HCT116 (cell line): ENCODE data around the gene TFDP1. TPM values are rescaled to one million over a fixed set of nuclear protein-coding genes. Genes with fewer than 3 reads are reported as not detected.

Experiments
- ATAC-seq: fragments of 200-7000 bp; cut with Tn5 transposase; 2 replicates; pipeline ENCODE4 v1.9.1; 2020; ENCODE audit warnings: mild to moderate bottlenecking, moderate library complexity
- BruUV-seq: library from RNA; stranded (reverse); fragments of 400-500 nt; replicated peaks from 2 replicates; lab custom pipeline; 2021; lab: Mats Ljungman, UMichigan
- CTCF ChIA-PET: fragments of 300-600 bp; sonication (Branson Sonifier 250); formaldehyde crosslinking; loops from one replicate; lab custom pipeline; 2021; ENCODE audit warnings: antibody characterized with exemption; lab: Charles Lee
- POLR2A ChIA-PET: fragments of 300-600, 350-600 bp; sonication (Branson Sonifier 250); formaldehyde crosslinking; loops from one replicate; lab custom pipeline; 2021; ENCODE audit warnings: antibody characterized with exemption; lab: Charles Lee
- RAD21 ChIA-PET, 2 experiments: fragments of 300-600 bp; sonication (Branson Sonifier 250); formaldehyde crosslinking; loops; one replicate each; lab custom pipeline; 2023; ENCODE audit warnings: low total read pairs in 2 of 2; ENCODE audit not compliant: uncharacterized antibody in 2 of 2, unreplicated experiment in 2 of 2, low non-redundant PET in 1 of 2; lab: Charles Lee
- DNase-seq: peaks from one replicate; pipeline ENCODE4 v3.0.0-alpha.2; 2010; ENCODE audit warnings: low read depth, low spot score
- H2AFZ ChIP-seq: fragments of 200-600 bp; shearing (Covaris generic), sonication (generic); 2 replicates; pipeline ENCODE4 v1.6.1; 2017; ENCODE audit warnings: low read depth, mixed run types, mixed read lengths, antibody characterized with exemption, low read length; ENCODE audit not compliant: poor library complexity, severe bottlenecking
- H3K27ac ChIP-seq: 2 replicates; pipeline ENCODE4 v1.5.1; 2012; ENCODE audit warnings: low read depth, low read length
- H3K27me3 ChIP-seq: fragments of 200-600 bp; sonication (generic); 2 replicates; pipeline ENCODE4 v1.6.1; 2016; ENCODE audit warnings: mixed run types, low read length, mixed read lengths; ENCODE audit not compliant: insufficient read depth
- H3K36me3 ChIP-seq, 2 experiments: fragments of 200-500 bp in 1 of 2; fragments of 200-600 bp in 1 of 2; sonication (Bioruptor generic) in 1 of 2; sonication (generic) in 1 of 2; 2 replicates each; pipeline versions ENCODE4 v1.5.1 to v1.6.1; 2014 to 2016; ENCODE audit warnings: low read length in 2 of 2, inconsistent platforms in 1 of 2, mixed read lengths in 1 of 2, mixed run types in 1 of 2; ENCODE audit not compliant: insufficient read depth in 2 of 2, control insufficient read depth in 1 of 2
- H3K4me1 ChIP-seq, 2 experiments: fragments of 200-600 bp in 1 of 2; sonication (generic) in 1 of 2; 2 replicates each; pipeline versions ENCODE4 v1.5.1 to v1.6.1; 2012 to 2017; ENCODE audit warnings: low read length in 2 of 2, inconsistent platforms in 1 of 2, mild to moderate bottlenecking in 1 of 2, mixed read lengths in 1 of 2, mixed run types in 1 of 2, moderate library complexity in 1 of 2; ENCODE audit not compliant: insufficient read depth in 2 of 2, control insufficient read depth in 1 of 2
- H3K4me2 ChIP-seq: fragments of 200-600 bp; sonication (generic); 2 replicates; pipeline ENCODE4 v1.6.1; 2017; ENCODE audit warnings: mixed run types, low read length, mixed read lengths
- H3K4me3 ChIP-seq, 2 experiments: fragments of 200-600 bp in 1 of 2; sonication (generic) in 1 of 2; replicated peaks in 1 of 2; 2 replicates each; pipeline ENCODE4 v1.5.1; 2011 to 2016; ENCODE audit warnings: low read length in 2 of 2, control low read depth in 1 of 2, low read depth in 1 of 2, mild to moderate bottlenecking in 1 of 2, mixed read lengths in 1 of 2, mixed run types in 1 of 2
- H3K79me2 ChIP-seq: fragments of 200-600 bp; sonication (generic); 2 replicates; pipeline ENCODE4 v1.6.1; 2017; ENCODE audit warnings: mild to moderate bottlenecking, mixed run types, low read length, moderate library complexity, mixed read lengths; ENCODE audit not compliant: insufficient read depth
- H3K9ac ChIP-seq: fragments of 200-600 bp; sonication (generic); 2 replicates; pipeline ENCODE4 v1.6.1; 2016; ENCODE audit warnings: low read length, mixed read lengths
- H3K9me2 ChIP-seq: fragments of 200-600 bp; sonication (generic), shearing (Covaris generic); 2 replicates; pipeline ENCODE4 v1.6.1; 2017; ENCODE audit warnings: mixed run types, mild to moderate bottlenecking, moderate library complexity; ENCODE audit not compliant: insufficient read depth
- H3K9me3 ChIP-seq, 2 experiments: fragments of 200-500 bp in 1 of 2; fragments of 200-600 bp in 1 of 2; sonication (Bioruptor generic) in 1 of 2; sonication (generic) in 1 of 2; 2 replicates each; pipeline ENCODE4 v1.6.1; 2014 to 2017; ENCODE audit warnings: low read length in 2 of 2, mixed read lengths in 2 of 2, inconsistent platforms in 1 of 2, low read depth in 1 of 2, mild to moderate bottlenecking in 1 of 2, mixed run types in 1 of 2, moderate library complexity in 1 of 2; ENCODE audit not compliant: control insufficient read depth in 1 of 2, insufficient read depth in 1 of 2
- H4K20me1 ChIP-seq: fragments of 200-600 bp; sonication (generic), shearing (Covaris generic); 2 replicates; pipeline ENCODE4 v1.6.1; 2017; ENCODE audit warnings: mixed run types, mild to moderate bottlenecking, moderate library complexity; ENCODE audit not compliant: insufficient read depth
- CBX3 ChIP-seq: IDR thresholded peaks from 2 replicates; pipeline ENCODE4 v1.6.1; 2012; ENCODE audit warnings: low read depth
- ELF1 ChIP-seq: IDR thresholded peaks from 2 replicates; pipeline ENCODE4 v1.6.1; 2012; ENCODE audit warnings: low read depth, borderline replicate concordance
- EZH2phosphoT487 ChIP-seq: fragments of 200-600 bp; IDR thresholded peaks from 2 replicates; pipeline ENCODE4 v1.6.1; 2018; ENCODE audit warnings: antibody characterized with exemption, borderline replicate concordance
- FOSL1 ChIP-seq: IDR thresholded peaks from 2 replicates; pipeline ENCODE4 v1.6.1; 2012; ENCODE audit warnings: low read depth
- POLR2A ChIP-seq: IDR thresholded peaks from 2 replicates; pipeline ENCODE4 v1.7.0; 2011; ENCODE audit warnings: borderline replicate concordance; ENCODE audit not compliant: insufficient read depth, insufficient read length; ENCODE audit errors: extremely low read depth
- POLR2AphosphoS5 ChIP-seq: IDR thresholded peaks from 2 replicates; pipeline ENCODE4 v1.6.1; 2011; ENCODE audit warnings: mild to moderate bottlenecking, low read depth, low read length, moderate library complexity
- SP1 ChIP-seq: IDR thresholded peaks from 2 replicates; pipeline ENCODE4 v1.6.1; 2012; ENCODE audit warnings: low read depth
- YY1 ChIP-seq: IDR thresholded peaks from 2 replicates; pipeline ENCODE4 v1.6.1; 2011; ENCODE audit warnings: low read length, low read depth, moderate library complexity, mild to moderate bottlenecking; ENCODE audit not compliant: insufficient replicate concordance; ENCODE audit errors: extremely low read depth
- intact Hi-C: fragments of 100-400 bp; cut with micrococcal nuclease; formaldehyde crosslinking; loops from 2 replicates; pipeline ENCODE4 v1.10.0; 2022
- total RNA-seq: library from RNA; stranded (reverse); gene quantifications from one replicate; pipeline ENCODE4 v1.2.1, GENCODE V29; 2021; ENCODE audit not compliant: unreplicated experiment
- TF ChIP-seq, protein P1 (sequence below): IDR thresholded peaks from 2 replicates; pipeline ENCODE4 v1.6.1; 2012; ENCODE audit warnings: low read depth

Gene TFDP1
- total RNA-seq, 1 experiment from 2014 or later: 169 TPM

DNA sequence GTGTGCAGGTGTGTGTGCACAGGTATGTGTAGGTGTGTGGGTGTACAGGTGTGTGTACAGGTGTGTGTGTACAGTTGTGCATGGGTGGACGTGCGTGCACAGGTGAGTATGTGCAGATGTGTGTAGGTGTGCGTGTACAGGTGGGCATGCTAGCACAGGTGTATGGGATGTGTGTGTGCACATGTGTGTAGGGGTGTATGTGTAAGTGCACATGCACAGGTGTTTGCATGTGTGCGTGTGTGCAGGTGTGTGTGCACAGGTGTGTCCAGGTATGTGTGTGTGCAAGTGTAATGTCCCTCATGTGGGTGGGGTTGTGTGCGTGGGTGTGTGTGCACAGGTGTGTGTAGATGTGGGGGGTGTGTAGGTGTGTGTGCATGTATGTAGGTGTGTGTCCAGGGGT, 27.5 kb upstream of the TFDP1 start:
- Histone ChIP-seq H3K4me3 (no peak overlapping the region), H3K4me2 (no peak overlapping the region), H3K27me3 (no peaks in the 10 kb centered on the region), H3K27ac (no peak overlapping the region), H2AFZ (no peak overlapping the region), H3K36me3 (no peaks in the 10 kb centered on the region; a peak in 1 of 4 replicates), H3K9ac (no peak overlapping the region), H3K9me2 (no peaks in the 10 kb centered on the region), H3K4me1 (no peaks in the 10 kb centered on the region), H3K9me3 (no peaks in the 10 kb centered on the region), H4K20me1 (no peaks in the 10 kb centered on the region), H3K79me2 (no peaks in the 10 kb centered on the region)
- intact Hi-C loops: no loop called here
- ATAC-seq (0 out of 2 replicates have a peak, but pooled peaks have one; percentile 10), DNase-seq (no peak)
- TF ChIP-seq POLR2AphosphoS5: no peak
- TF ChIP-seq SP1: no peak
- TF ChIP-seq, protein P1, sequence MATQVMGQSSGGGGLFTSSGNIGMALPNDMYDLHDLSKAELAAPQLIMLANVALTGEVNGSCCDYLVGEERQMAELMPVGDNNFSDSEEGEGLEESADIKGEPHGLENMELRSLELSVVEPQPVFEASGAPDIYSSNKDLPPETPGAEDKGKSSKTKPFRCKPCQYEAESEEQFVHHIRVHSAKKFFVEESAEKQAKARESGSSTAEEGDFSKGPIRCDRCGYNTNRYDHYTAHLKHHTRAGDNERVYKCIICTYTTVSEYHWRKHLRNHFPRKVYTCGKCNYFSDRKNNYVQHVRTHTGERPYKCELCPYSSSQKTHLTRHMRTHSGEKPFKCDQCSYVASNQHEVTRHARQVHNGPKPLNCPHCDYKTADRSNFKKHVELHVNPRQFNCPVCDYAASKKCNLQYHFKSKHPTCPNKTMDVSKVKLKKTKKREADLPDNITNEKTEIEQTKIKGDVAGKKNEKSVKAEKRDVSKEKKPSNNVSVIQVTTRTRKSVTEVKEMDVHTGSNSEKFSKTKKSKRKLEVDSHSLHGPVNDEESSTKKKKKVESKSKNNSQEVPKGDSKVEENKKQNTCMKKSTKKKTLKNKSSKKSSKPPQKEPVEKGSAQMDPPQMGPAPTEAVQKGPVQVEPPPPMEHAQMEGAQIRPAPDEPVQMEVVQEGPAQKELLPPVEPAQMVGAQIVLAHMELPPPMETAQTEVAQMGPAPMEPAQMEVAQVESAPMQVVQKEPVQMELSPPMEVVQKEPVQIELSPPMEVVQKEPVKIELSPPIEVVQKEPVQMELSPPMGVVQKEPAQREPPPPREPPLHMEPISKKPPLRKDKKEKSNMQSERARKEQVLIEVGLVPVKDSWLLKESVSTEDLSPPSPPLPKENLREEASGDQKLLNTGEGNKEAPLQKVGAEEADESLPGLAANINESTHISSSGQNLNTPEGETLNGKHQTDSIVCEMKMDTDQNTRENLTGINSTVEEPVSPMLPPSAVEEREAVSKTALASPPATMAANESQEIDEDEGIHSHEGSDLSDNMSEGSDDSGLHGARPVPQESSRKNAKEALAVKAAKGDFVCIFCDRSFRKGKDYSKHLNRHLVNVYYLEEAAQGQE: no peak
- TF ChIP-seq EZH2phosphoT487: no peak
- no peak for TF ChIP-seq FOSL1
- no peak for TF ChIP-seq ELF1
- no peak for TF ChIP-seq YY1
- RAD21 ChIA-PET: no interaction called here
- CTCF ChIA-PET: no interaction called here
- BruUV-seq: no TSS peak
- POLR2A ChIA-PET: no interaction called here

DNA sequence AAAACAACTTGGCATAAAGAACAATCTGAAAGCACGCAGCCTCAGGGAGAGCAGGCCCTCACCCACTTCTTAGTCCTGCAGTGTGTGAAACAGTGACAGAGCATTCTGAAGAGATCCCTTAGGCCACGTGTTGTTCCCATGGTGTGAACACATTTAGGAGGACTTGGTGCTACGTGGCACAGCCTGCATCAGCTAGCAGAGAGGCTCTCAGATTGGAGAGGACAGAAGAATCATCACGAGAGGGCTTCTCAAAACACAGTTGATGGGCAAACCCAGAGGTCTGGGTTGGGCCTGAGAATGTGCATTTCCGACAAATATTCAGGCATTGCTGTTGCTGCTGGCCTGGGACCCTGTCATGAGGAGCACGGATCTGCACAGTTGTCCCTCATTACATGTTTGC, 26.1 kb upstream of the TFDP1 start:
- Histone ChIP-seq H3K9me2 (no peaks in the 10 kb centered on the region), H3K9me3 (no peaks in the 10 kb centered on the region), H3K36me3 (no peaks in the 10 kb centered on the region), H3K27ac (no peak overlapping the region), H3K4me1 (no peaks in the 10 kb centered on the region)
- ATAC-seq (no peak), DNase-seq (no peak)
- POLR2A ChIA-PET: no interaction called here
- RAD21 ChIA-PET: no interaction called here
- TF ChIP-seq CBX3: no peak
- no peak for TF ChIP-seq POLR2A
- TF ChIP-seq POLR2AphosphoS5: no peak
- TF ChIP-seq, all 23 proteins: peak for 0
- Histone ChIP-seq H4K20me1 (no peaks in the 10 kb centered on the region), H3K4me3 (no peak overlapping the region), H3K27me3 (no peaks in the 10 kb centered on the region), H3K79me2 (no peaks in the 10 kb centered on the region), H2AFZ (no peak overlapping the region), H3K9ac (no peak overlapping the region), H3K4me2 (no peak overlapping the region)
- CTCF ChIA-PET: no interaction called here
- intact Hi-C loops: no loop called here
- BruUV-seq: no TSS peak
